PFSK-1 (cell line): Measurements from ENCODE around the gene KIF19.

ENCODE experiments used
- FOXP2 ChIP-seq: optimal IDR thresholded peaks from 2 replicates; pipeline ENCODE3; 2011; ENCODE audit warnings: borderline replicate concordance, control low read depth, inconsistent platforms; ENCODE audit not compliant: insufficient read depth; ENCODE audit errors: extremely low read length, extremely low read depth
- POLR2AphosphoS5 ChIP-seq: IDR thresholded peaks from 2 replicates; pipeline ENCODE4 v1.6.1; 2012; ENCODE audit warnings: low read depth, mild to moderate bottlenecking, control low read depth, low read length, moderate library complexity
- REST ChIP-seq, 2 experiments: IDR thresholded peaks; 2 replicates each; pipeline versions ENCODE4 v1.6.1 to v1.8.0; 2011 to 2012; ENCODE audit warnings: low read depth in 2 of 2, low read length in 2 of 2, control low read depth in 1 of 2, inconsistent platforms in 1 of 2, mild to moderate bottlenecking in 1 of 2, moderate library complexity in 1 of 2; ENCODE audit not compliant: insufficient read depth in 1 of 2
- SIN3A ChIP-seq: IDR thresholded peaks from 2 replicates; pipeline ENCODE4 v1.6.1; 2012; ENCODE audit warnings: mild to moderate bottlenecking, low read length, moderate library complexity, borderline replicate concordance; ENCODE audit not compliant: insufficient read depth
- TAF1 ChIP-seq: IDR thresholded peaks from 2 replicates; pipeline ENCODE4 v1.6.1; 2012; ENCODE audit warnings: low read length, control low read depth, borderline replicate concordance; ENCODE audit not compliant: insufficient read depth

The KIF19 gene

DNA sequence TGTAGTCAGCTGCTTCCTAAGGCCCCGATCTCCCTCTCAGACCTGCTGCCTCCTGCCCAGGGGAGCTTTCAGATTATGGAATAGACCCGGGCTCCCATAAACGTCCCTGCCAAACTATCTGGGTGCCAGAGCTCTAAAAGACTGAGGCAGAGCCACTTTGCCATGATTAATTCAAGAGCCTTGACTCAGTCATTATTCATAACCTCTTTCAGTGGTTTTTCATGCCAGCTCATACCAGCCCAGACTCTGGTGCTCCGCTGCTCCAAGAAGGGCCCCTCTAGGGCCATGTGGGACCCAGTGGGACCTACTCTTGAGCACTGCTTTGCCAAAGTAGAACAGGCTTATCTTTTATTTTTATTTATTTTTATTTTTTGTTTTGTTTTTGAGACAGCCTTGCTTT, 28.1 kb upstream of the KIF19 start:
- TF ChIP-seq POLR2AphosphoS5 (no peak), SIN3A (no peak), TAF1 (no peak), FOXP2 (no peak), REST (IDR thresholded peaks at IDR 0.05; ENCODE audit: insufficient read depth in 1 of 2, low read depth in 2 of 2, low read length in 2 of 2) (no peak)

- no peak for TF ChIP-seq REST (IDR thresholded peaks at IDR 0.05; ENCODE audit: insufficient read depth in 1 of 2, low read depth in 2 of 2, low read length in 2 of 2)
- no peak for TF ChIP-seq SIN3A
- no peak for TF ChIP-seq FOXP2
- no peak for TF ChIP-seq POLR2AphosphoS5
- no peak for TF ChIP-seq TAF1
Measured at GRCh38 chr17:74298778-74299177, 27.2 kb upstream of the KIF19 start.

DNA sequence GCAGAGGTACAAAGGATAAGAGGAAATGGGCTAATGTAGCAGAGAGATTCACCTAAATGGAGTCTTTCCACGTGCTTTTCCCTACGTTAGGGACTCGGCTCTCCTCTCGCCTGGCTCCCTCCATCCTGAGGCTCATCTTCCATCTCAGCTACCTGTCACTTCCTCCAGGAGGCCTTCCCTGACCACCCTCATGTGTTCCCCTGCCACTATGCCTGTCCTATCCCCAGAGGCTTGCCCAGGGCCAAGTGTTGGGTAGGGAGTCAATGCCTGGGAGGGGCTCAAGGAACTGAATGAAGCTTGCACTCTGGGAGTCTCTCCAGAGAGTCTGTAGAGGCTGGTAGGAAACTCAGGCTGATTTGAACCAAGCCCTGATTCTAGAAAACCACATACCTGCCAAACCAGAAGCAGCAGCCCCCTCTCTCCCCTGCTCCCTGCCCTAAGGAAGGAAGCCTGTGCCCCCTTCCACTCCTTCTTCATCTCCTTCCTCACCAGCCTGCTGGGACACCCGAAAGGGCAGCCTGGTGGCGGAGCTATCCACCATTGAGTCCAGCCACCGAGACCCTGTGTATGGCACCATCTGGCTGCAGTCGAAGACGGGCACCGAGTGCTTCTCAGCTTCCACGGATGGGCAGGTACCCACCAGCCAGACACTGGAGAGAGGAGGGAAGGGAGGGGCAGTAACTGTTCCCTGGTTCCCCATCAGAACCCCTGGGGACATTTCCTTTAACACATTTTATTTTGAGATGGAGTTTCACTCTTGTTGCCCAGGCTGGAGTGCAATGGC, 26.6 kb upstream of the KIF19 start:
- no peak for TF ChIP-seq REST (IDR thresholded peaks at IDR 0.05; ENCODE audit: insufficient read depth in 1 of 2, low read depth in 2 of 2, low read length in 2 of 2)
- no peak for TF ChIP-seq TAF1
- TF ChIP-seq POLR2AphosphoS5 = no peak
- TF ChIP-seq SIN3A = no peak
- no peak for TF ChIP-seq FOXP2

DNA sequence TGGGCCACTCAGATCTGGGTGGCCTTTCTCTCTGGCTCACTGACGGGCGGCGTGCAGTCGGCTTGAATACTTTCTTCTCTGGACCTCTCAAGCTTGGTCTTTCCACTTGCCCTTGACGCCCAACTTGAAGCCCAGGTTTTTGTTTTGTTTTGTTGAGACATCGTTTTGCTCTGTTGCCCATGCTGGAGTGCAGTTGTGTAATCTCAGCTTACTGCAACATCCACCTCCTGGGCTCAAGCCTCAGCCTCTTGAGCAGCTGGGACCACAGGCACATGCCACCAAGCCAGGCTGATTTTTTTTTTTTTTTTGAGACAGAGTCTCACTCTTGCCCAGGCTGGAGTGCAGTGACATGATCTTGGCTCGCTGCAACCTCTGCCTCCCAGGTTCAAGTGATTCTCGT, 22.7 kb upstream of the KIF19 start:
- TF ChIP-seq TAF1 = no peak
- no peak for TF ChIP-seq REST (IDR thresholded peaks at IDR 0.05; ENCODE audit: insufficient read depth in 1 of 2, low read depth in 2 of 2, low read length in 2 of 2)
- TF ChIP-seq SIN3A = no peak
- TF ChIP-seq POLR2AphosphoS5 = no peak
- no peak for TF ChIP-seq FOXP2

GRCh38 chr17:74304184-74304583, 21.8 kb upstream of the KIF19 start:
- TF ChIP-seq FOXP2 (no peak), SIN3A (no peak), TAF1 (no peak), POLR2AphosphoS5 (no peak), REST (IDR thresholded peaks at IDR 0.05; ENCODE audit: insufficient read depth in 1 of 2, low read depth in 2 of 2, low read length in 2 of 2) (no peak)
